CD4-positive, alpha-beta memory T cell (primary cell): ENCODE measurements around the gene NDE1. TPM values are rescaled to one million over a fixed set of nuclear protein-coding genes. Genes with fewer than 3 reads are reported as not detected.

Source experiments
- CTCF ChIA-PET: fragments of 350-600 bp; sonication (Branson Sonifier 250); formaldehyde crosslinking; loops from one replicate; lab custom pipeline; 2021; ENCODE audit warnings: inconsistent platforms; ENCODE audit not compliant: partially characterized antibody; lab: Charles Lee
- POLR2A ChIA-PET: fragments of 350-600 bp; sonication (Branson Sonifier 250); formaldehyde crosslinking; loops from one replicate; lab custom pipeline; 2021; ENCODE audit not compliant: partially characterized antibody; lab: Charles Lee
- DNase-seq, 5 donors: peaks; one replicate each; pipeline versions ENCODE4 v3.0.0 to v3.0.0-alpha.2; 2020 to 2022; ENCODE audit warnings: mixed read lengths in 1 of 5
- H3K27ac ChIP-seq: one replicate; pipeline ENCODE4 v1.7.0; 2013; ENCODE audit warnings: low read depth, low read length
- H3K27me3 ChIP-seq: 2 replicates; pipeline ENCODE4 v1.7.0; 2013; ENCODE audit warnings: mild to moderate bottlenecking, low read length, moderate library complexity; ENCODE audit not compliant: insufficient read depth
- H3K36me3 ChIP-seq: 2 replicates; pipeline ENCODE4 v1.7.0; 2013; ENCODE audit warnings: mild to moderate bottlenecking, low read length, moderate library complexity; ENCODE audit not compliant: insufficient read depth
- H3K4me1 ChIP-seq: 2 replicates; pipeline ENCODE4 v1.7.0; 2013; ENCODE audit warnings: mild to moderate bottlenecking, low read length, moderate library complexity; ENCODE audit not compliant: insufficient read depth
- H3K4me3 ChIP-seq, 2 donors: one replicate each; pipeline ENCODE4 v1.7.0; 2013; ENCODE audit warnings: low read length in 2 of 2, mild to moderate bottlenecking in 1 of 2
- H3K9me3 ChIP-seq, 2 donors: one replicate each; pipeline ENCODE4 v1.7.0; 2013; ENCODE audit warnings: low read length in 2 of 2, control low read depth in 1 of 2; ENCODE audit not compliant: control insufficient read depth in 1 of 2
- H3K27ac Mint-ChIP-seq, 7 donors: one replicate each; pipeline ENCODE4 v1.8.0; 2020 to 2021; ENCODE audit warnings: mixed read lengths in 7 of 7, mild to moderate bottlenecking in 6 of 7, inconsistent platforms in 3 of 7, moderate library complexity in 3 of 7
- H3K27me3 Mint-ChIP-seq, 2 donors: one replicate each; pipeline ENCODE4 v1.8.0; 2020 to 2021; ENCODE audit warnings: mixed read lengths in 2 of 2
- H3K36me3 Mint-ChIP-seq, 2 donors: one replicate each; pipeline ENCODE4 v1.8.0; 2020 to 2021; ENCODE audit warnings: mixed read lengths in 2 of 2, inconsistent platforms in 1 of 2, mild to moderate bottlenecking in 1 of 2
- H3K4me1 Mint-ChIP-seq, 4 donors: one replicate each; pipeline ENCODE4 v1.8.0; 2020 to 2021; ENCODE audit warnings: mixed read lengths in 4 of 4, mild to moderate bottlenecking in 1 of 4
- H3K4me3 Mint-ChIP-seq, 8 donors: one replicate each; pipeline ENCODE4 v1.8.0; 2020 to 2021; ENCODE audit warnings: mixed read lengths in 8 of 8, mild to moderate bottlenecking in 7 of 8, moderate library complexity in 6 of 8, inconsistent platforms in 3 of 8
- H3K9me3 Mint-ChIP-seq, 8 donors: one replicate each; pipeline ENCODE4 v1.8.0; 2020 to 2021; ENCODE audit warnings: mixed read lengths in 8 of 8, mild to moderate bottlenecking in 5 of 8, inconsistent platforms in 3 of 8, moderate library complexity in 1 of 8
- intact Hi-C: fragments of 100-400 bp; cut with micrococcal nuclease; formaldehyde crosslinking; loops from one replicate; pipeline ENCODE4 v1.15.1; 2023
- polyA plus RNA-seq, 2 donors: library from polyadenylated mRNA; unstranded; fragments of 300-500 nt; fragmentation: Illumina TruSeq; gene quantifications; one replicate each; pipeline ENCODE4 v1.2.3, GENCODE V29; 2021
- total RNA-seq, 2 experiments: library from RNA; stranded (reverse); gene quantifications; one replicate each; pipeline ENCODE4 v1.2.3, GENCODE V29; 2021

NDE1 gene
- total and polyA plus RNA-seq, 4 experiments from 2014 or later, result 15.3 to 128 (median 93.8) TPM

DNA sequence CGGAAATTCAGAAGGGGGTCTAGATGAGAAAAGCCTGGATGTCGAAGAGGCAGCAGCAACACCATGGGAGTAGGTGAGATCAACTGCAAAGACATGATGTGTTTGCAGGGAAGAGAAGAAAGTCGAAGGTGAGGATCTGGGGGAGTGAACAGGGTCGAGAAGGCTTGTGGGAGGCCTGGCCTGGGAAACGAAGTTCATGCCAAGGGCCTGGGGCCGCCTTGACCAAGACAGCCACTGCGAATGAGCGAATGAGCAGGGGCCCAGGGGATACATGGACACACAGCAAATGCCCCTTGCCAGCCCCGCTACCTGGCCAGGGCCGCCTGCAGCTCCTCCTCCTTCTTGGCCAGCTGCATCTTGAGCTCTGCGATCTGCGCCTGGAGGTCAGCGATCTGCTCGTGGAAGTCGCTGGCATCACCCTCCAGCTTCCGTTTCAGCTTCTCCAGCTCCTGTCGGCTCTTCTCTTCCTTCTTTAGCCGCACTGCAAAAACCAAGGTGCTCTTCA, 87.1 kb downstream of the NDE1 start:
- DNase-seq, result no peak
- Histone ChIP-seq H3K4me3 (no peak overlapping the region), H3K36me3 (no peaks in the 10 kb centered on the region), H3K27me3 (no peaks in the 10 kb centered on the region), H3K4me1 (no peaks in the 10 kb centered on the region), H3K27ac (no peak overlapping the region), H3K9me3 (no peaks in the 10 kb centered on the region)
- H3K9me3 Mint-ChIP-seq, result peaks cover 0 to 7% (median 3%) of the 10 kb centered on the region in 8 donors
- ChIA-PET CTCF (no interaction called here), POLR2A (no interaction called here)
- peaks cover 40 to 62% of the 10 kb centered on the region in 2 donors for H3K36me3 Mint-ChIP-seq
- H3K4me1 Mint-ChIP-seq, result peaks cover 0 to 5% (median 0%) of the 10 kb centered on the region in 4 donors
- peak overlapping the region in 3 of 7 donors; percentile 44 to 91 (median 53) for H3K27ac Mint-ChIP-seq
- intact Hi-C loops, result no loop called here
- no peaks in the 10 kb centered on the region for H3K27me3 Mint-ChIP-seq
- H3K4me3 Mint-ChIP-seq, result no peak overlapping the region

DNA sequence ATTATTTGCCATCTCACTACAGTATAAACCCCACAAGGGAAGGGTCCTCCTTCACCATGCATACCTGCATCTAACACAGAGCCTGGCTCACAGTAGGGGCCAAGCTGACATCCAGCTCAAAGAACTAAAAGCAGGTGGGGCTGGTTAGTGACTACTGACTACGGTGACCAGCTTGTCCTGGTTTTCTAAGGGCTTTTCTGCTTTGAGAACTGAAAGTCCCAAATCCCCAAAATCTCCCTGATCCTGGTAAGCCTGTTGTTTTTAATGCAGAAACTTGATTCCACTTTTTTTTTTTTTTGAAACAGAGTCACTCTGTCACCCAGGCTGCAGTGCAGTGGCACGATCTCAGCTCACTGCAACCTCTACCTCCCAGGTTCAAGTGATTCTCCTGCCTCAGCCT, 89.4 kb downstream of the NDE1 start:
- intact Hi-C loops, result no loop called here
- Mint-ChIP-seq H3K4me1 (peaks cover 0 to 5% (median 0%) of the 10 kb centered on the region in 4 donors), H3K9me3 (peaks cover 0 to 7% (median 3%) of the 10 kb centered on the region in 8 donors), H3K27me3 (no peaks in the 10 kb centered on the region), H3K36me3 (peaks cover 46 to 55% of the 10 kb centered on the region in 2 donors), H3K27ac (no peak overlapping the region), H3K4me3 (no peak overlapping the region)
- H3K4me3 ChIP-seq, result no peak overlapping the region
- ChIA-PET POLR2A (no interaction called here), CTCF (no interaction called here)
- H3K27ac ChIP-seq, result no peak overlapping the region
- H3K4me1 ChIP-seq, result no peaks in the 10 kb centered on the region
- no peaks in the 10 kb centered on the region for H3K27me3 ChIP-seq
- no peak for DNase-seq
- no peaks in the 10 kb centered on the region for H3K9me3 ChIP-seq
- H3K36me3 ChIP-seq, result no peaks in the 10 kb centered on the region

DNA sequence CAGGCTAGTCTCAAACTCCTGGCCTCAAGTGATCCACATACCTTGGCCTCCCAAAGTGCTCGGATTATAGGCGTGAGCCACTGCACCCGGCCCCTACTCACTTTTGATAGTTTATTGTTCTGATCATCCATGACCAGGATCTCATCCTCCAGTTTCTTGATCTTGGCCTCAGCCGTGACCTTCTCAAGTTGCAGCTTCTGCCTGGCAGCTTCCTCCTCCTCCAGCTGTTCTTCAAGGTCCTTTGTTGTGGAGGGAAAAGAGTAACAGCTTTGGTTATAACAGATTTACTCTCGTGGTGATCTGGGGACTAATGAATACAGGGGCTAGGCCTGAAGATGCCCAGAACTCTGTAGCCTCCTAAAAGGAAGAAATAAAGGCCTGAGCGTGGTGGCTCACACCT, 89.9 kb downstream of the NDE1 start:
- POLR2A ChIA-PET, result no interaction called here
- no peaks in the 10 kb centered on the region for H3K27me3 ChIP-seq
- H3K27ac Mint-ChIP-seq, result no peak overlapping the region
- H3K36me3 ChIP-seq, result no peaks in the 10 kb centered on the region
- H3K27me3 Mint-ChIP-seq, result no peaks in the 10 kb centered on the region
- CTCF ChIA-PET, result no interaction called here
- no peak overlapping the region for H3K27ac ChIP-seq
- intact Hi-C loops, result no loop called here
- H3K4me1 ChIP-seq, result no peaks in the 10 kb centered on the region
- H3K9me3 Mint-ChIP-seq, result peaks cover 0 to 7% (median 3%) of the 10 kb centered on the region in 8 donors
- peaks cover 0 to 5% (median under 1%) of the 10 kb centered on the region in 4 donors for H3K4me1 Mint-ChIP-seq
- H3K4me3 Mint-ChIP-seq, result no peak overlapping the region
- DNase-seq, result no peak
- H3K4me3 ChIP-seq, result no peak overlapping the region
- peaks cover 43 to 52% of the 10 kb centered on the region in 2 donors for H3K36me3 Mint-ChIP-seq
- no peaks in the 10 kb centered on the region for H3K9me3 ChIP-seq

DNA sequence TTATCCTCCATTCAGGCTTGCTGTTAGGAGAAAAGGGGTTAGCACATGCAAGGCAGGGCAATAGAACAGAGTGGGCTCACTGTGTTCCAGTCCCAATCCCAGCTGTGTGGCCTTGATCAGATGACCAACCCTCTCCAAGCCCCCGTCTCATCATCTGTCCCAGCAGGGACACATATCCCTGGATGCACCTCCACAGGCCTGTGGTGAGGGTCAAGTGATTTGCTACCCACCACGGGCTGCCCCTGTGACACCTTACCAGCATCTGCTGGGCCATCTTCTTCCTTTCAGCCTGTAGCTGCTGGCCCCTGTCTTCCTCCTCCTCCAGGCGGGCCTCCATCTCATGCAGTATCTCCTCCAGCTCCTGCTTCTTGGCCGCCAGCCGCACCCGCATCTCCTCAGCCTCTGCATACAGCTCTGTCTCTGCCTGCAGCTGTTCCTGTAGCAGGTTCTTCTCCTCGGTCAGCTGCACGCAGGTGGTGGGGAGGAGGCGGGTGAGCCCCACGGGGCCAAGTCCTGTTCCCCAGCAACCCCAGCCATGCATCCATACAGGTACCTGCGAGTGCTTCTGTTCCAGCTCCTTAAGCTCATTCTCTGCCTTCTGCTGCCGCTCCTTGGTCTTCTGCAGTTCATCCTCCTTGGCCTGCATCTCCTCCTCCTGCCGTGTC, 91.3 kb downstream of the NDE1 start:
- Mint-ChIP-seq H3K27ac (no peak overlapping the region), H3K4me1 (peaks cover 0 to 5% (median 2%) of the 10 kb centered on the region in 4 donors), H3K9me3 (peaks cover 0 to 7% (median 3%) of the 10 kb centered on the region in 8 donors), H3K27me3 (no peaks in the 10 kb centered on the region), H3K4me3 (peak overlapping the region in 1 of 8 donors; percentile 22), H3K36me3 (peaks cover 38 to 48% of the 10 kb centered on the region in 2 donors)
- ChIA-PET CTCF (no interaction called here), POLR2A (no interaction called here)
- H3K4me3 ChIP-seq, result no peak overlapping the region
- H3K9me3 ChIP-seq, result no peaks in the 10 kb centered on the region
- H3K36me3 ChIP-seq, result no peaks in the 10 kb centered on the region
- no peak for DNase-seq
- H3K4me1 ChIP-seq, result no peaks in the 10 kb centered on the region
- intact Hi-C loops, result no loop called here
- no peak overlapping the region for H3K27ac ChIP-seq
- no peaks in the 10 kb centered on the region for H3K27me3 ChIP-seq

DNA sequence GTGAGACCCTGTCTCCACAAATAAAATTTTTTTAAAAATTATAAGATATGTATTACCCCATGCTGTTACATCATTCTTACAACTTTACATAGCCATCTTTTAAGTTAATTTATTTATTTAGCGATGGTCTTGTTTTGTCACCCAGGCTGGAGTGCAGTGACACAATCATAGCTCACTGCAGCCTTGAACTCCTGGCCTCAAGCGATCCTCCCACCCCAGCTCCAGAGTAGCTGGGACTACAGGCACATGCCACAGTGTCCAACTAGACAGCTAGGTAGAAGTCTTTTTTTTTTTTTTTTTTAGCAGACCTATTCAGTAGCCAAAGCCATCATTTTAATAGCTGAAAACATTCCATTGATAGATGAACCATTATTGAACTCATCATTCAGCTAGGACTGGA, 92.7 kb downstream of the NDE1 start:
- no peak overlapping the region for H3K27ac Mint-ChIP-seq
- no peak overlapping the region for H3K4me3 Mint-ChIP-seq
- H3K27me3 Mint-ChIP-seq, result no peaks in the 10 kb centered on the region
- peaks cover 0 to 7% (median 3%) of the 10 kb centered on the region in 8 donors for H3K9me3 Mint-ChIP-seq
- H3K36me3 ChIP-seq, result no peaks in the 10 kb centered on the region
- intact Hi-C loops, result no loop called here
- peaks cover 29 to 41% of the 10 kb centered on the region in 2 donors for H3K36me3 Mint-ChIP-seq
- no peak for DNase-seq
- H3K27me3 ChIP-seq, result no peaks in the 10 kb centered on the region
- no peak overlapping the region for H3K4me3 ChIP-seq
- no peaks in the 10 kb centered on the region for H3K9me3 ChIP-seq
- no peaks in the 10 kb centered on the region for H3K4me1 ChIP-seq
- no peak overlapping the region for H3K27ac ChIP-seq
- POLR2A ChIA-PET, result no interaction called here
- H3K4me1 Mint-ChIP-seq, result peaks cover 0 to 3% (median 0%) of the 10 kb centered on the region in 4 donors
- CTCF ChIA-PET, result no interaction called here

DNA sequence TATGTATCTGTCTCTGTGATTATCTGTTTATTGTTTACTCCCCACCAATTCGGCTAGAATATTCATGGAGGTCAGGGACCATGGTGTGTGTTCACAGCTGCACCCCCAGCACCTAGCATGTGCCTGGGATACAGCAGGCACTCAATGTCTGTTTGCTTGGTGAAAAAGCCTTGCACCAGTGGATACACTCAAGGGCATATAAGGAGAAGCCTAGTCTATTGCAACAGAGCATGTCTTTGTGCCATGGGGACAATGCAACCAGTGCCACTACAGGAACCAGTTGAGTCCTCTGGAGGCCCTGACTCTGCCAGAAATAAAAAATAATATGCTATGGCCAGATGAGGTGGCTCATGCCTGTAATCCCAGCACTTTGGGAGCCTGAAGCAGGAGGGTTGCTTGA, 93.6 kb downstream of the NDE1 start:
- intact Hi-C loops, result no loop called here
- CTCF ChIA-PET, result no interaction called here
- H3K36me3 ChIP-seq, result no peaks in the 10 kb centered on the region

DNA sequence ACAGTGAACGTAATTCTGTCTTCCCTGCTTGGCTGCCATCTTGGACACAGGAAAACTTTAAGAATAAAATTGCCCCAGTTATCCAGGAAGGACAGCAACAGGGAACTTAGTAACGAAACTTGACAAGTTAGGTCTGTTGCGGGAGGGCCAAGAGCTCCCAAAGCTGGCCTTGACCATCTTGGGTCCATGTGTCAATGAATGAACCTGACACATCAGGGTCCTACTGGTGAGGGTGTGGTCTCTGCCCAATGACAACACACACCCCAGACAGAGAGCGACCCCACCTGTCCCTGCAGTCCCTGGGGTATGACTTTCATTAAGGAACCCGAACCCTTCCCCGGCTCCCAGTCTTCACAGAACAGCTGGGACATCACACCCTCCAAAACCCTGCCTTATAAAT, 96.3 kb downstream of the NDE1 start:
- ChIA-PET CTCF (interaction anchor here (1.7 kb wide), 1 partner anchor 10 kb away, joined by 6 read pairs; no protein-coding TSS in a partner anchor), POLR2A (no interaction called here)
- Histone ChIP-seq H3K27ac (no peak overlapping the region), H3K27me3 (no peaks in the 10 kb centered on the region), H3K36me3 (no peaks in the 10 kb centered on the region), H3K9me3 (no peaks in the 10 kb centered on the region), H3K4me1 (no peaks in the 10 kb centered on the region), H3K4me3 (no peak overlapping the region)
- no peak for DNase-seq
- H3K27ac Mint-ChIP-seq, result peak overlapping the region in 1 of 7 donors; percentile 31
- H3K36me3 Mint-ChIP-seq, result peaks cover 18 to 35% of the 10 kb centered on the region in 2 donors
- H3K27me3 Mint-ChIP-seq, result no peaks in the 10 kb centered on the region
- intact Hi-C loops, result no loop called here
- peaks cover 0 to 5% (median 4%) of the 10 kb centered on the region in 8 donors for H3K9me3 Mint-ChIP-seq
- H3K4me1 Mint-ChIP-seq, result peaks cover 0 to 3% (median 0%) of the 10 kb centered on the region in 4 donors
- no peak overlapping the region for H3K4me3 Mint-ChIP-seq

More for the DNA sequence above, 93.6 kb downstream of the NDE1 start:
- peaks cover 29 to 45% of the 10 kb centered on the region in 2 donors for H3K36me3 Mint-ChIP-seq
- no peaks in the 10 kb centered on the region for H3K4me1 ChIP-seq
- no peak overlapping the region for H3K4me3 Mint-ChIP-seq
- no peaks in the 10 kb centered on the region for H3K9me3 ChIP-seq
- no peaks in the 10 kb centered on the region for H3K27me3 ChIP-seq
- H3K4me3 ChIP-seq, result no peak overlapping the region
- peaks cover 0 to 7% (median 4%) of the 10 kb centered on the region in 8 donors for H3K9me3 Mint-ChIP-seq
- DNase-seq, result no peak
- peaks cover 0 to 3% (median 0%) of the 10 kb centered on the region in 4 donors for H3K4me1 Mint-ChIP-seq
- H3K27ac ChIP-seq, result no peak overlapping the region
- H3K27ac Mint-ChIP-seq, result peak overlapping the region in 1 of 7 donors; percentile 48
- POLR2A ChIA-PET, result no interaction called here
- H3K27me3 Mint-ChIP-seq, result no peaks in the 10 kb centered on the region
